ENCODE data around the gene PDLIM7.
"Not testable (repeated sequence)": the region's sequence is repeated elsewhere in the genome, so short reads cannot be mapped to it uniquely, and the experiment has no call there.

Gene PDLIM7

GRCh38 chr5:177490311-177490991 lies 7.0 kb downstream of the PDLIM7 start:
- no peak for DNase-seq

- no peak for DNase-seq
Observed at GRCh38 chr5:177489119-177489716, 8.2 kb downstream of the PDLIM7 start.

- DNase-seq, result no peak
Observed at GRCh38 chr5:177487975-177488374, 9.4 kb downstream of the PDLIM7 start.

- DNase-seq, result no peak
Observed at GRCh38 chr5:177487144-177487543, 10.3 kb downstream of the PDLIM7 start.

- no peak for DNase-seq
Observed at GRCh38 chr5:177486256-177486655, 11.1 kb downstream of the PDLIM7 start.

- DNase-seq, result not testable (repeated sequence)
Observed at GRCh38 chr5:177485753-177486152, 11.7 kb downstream of the PDLIM7 start.

GRCh38 chr5:177484902-177485549 lies 12.4 kb downstream of the PDLIM7 start:
- no peak for DNase-seq

GRCh38 chr5:177483994-177484901 lies 13.2 kb downstream of the PDLIM7 start:
- DNase-seq, result no peak

GRCh38 chr5:177483042-177483441 lies 14.4 kb downstream of the PDLIM7 start:
- DNase-seq, result no peak

GRCh38 chr5:177482359-177482795 lies 15.0 kb downstream of the PDLIM7 start:
- no peak for DNase-seq

GRCh38 chr5:177479774-177480173 lies 17.6 kb downstream of the PDLIM7 start:
- no peak for DNase-seq

- no peak for DNase-seq
Observed at GRCh38 chr5:177478711-177479646, 18.4 kb downstream of the PDLIM7 start.

- no peak for DNase-seq
Observed at GRCh38 chr5:177477701-177478477, 19.5 kb downstream of the PDLIM7 start.

GRCh38 chr5:177476531-177477233 lies 20.7 kb downstream of the PDLIM7 start:
- no peak for DNase-seq

- DNase-seq, result no peak
Observed at GRCh38 chr5:177475563-177476427, 21.6 kb downstream of the PDLIM7 start.

- no peak for DNase-seq
Observed at GRCh38 chr5:177474846-177475562, 22.4 kb downstream of the PDLIM7 start.

GRCh38 chr5:177474002-177474476 lies 23.4 kb downstream of the PDLIM7 start:
- DNase-seq, result no peak

GRCh38 chr5:177473443-177474001 lies 23.9 kb downstream of the PDLIM7 start, which contains the start of gene DBN1:
Gene DBN1 (minus strand): TSS chr5:177473634. CDS start chr5:177473521, 113 bp downstream.
- DNase-seq, result no peak

Data from NCI-H2081 treated with DMSO at 0.1 percent for 48 hours (cell line).